HepG2 (cell line): ENCODE results near the gene ITGB7. TPM values are rescaled to one million over a fixed set of nuclear protein-coding genes. Genes with fewer than 3 reads are reported as not detected.
A peak's percentile ranks its signal among the peaks of the same experiment; 100 is the strongest.

Source experiments
- ATAC-seq: fragments of 200-7000 bp; cut with Tn5 transposase; 3 replicates; pipeline ENCODE4 v1.9.1; 2020; ENCODE audit warnings: mild to moderate bottlenecking, moderate library complexity
- BruUV-seq: library from RNA; stranded (reverse); fragments of 400-500 nt; replicated peaks from 2 replicates; lab custom pipeline; 2021; lab: Mats Ljungman, UMichigan
- CTCF ChIA-PET: fragments of 300-600 bp; formaldehyde crosslinking; extraction: SDS; loops from one replicate; lab custom pipeline; 2021; ENCODE audit warnings: low total read pairs, inconsistent platforms, low intra/inter-chr PET ratio; lab: Yijun Ruan, JAX
- POLR2A ChIA-PET: fragments of 350-600 bp; sonication (Branson Sonifier 250); formaldehyde crosslinking; loops from one replicate; lab custom pipeline; 2020; ENCODE audit warnings: antibody characterized with exemption, inconsistent platforms; lab: Yijun Ruan, JAX
- DNase-seq: peaks from one replicate; pipeline ENCODE4 v3.0.0-alpha.2; 2015; ENCODE audit warnings: low spot score
- FAIRE-seq: peaks from 3 replicates; lab custom pipeline; 2011; peaks lifted over from hg19 to GRCh38; lab: Jason Lieb, UNC
- H2AFZ ChIP-seq: one replicate; pipeline ENCODE4 v1.6.1; 2011; ENCODE audit warnings: low read length, inconsistent platforms
- H3K27ac ChIP-seq: fragments of 300-600 bp; 3 replicates; pipeline ENCODE4 v1.8.0; 2011; ENCODE audit warnings: mixed run types, mild to moderate bottlenecking, mixed read lengths, low read length, inconsistent platforms; ENCODE audit not compliant: insufficient read depth; ENCODE audit errors: extremely low read length
- H3K27me3 ChIP-seq, 2 experiments: fragments of 200-600 bp in 1 of 2; 2 replicates in 1 of 2; 3 replicates in 1 of 2; pipeline versions ENCODE4 v1.6.0 to v1.8.0; 2011; ENCODE audit warnings: low read length in 2 of 2, mild to moderate bottlenecking in 2 of 2, moderate library complexity in 2 of 2, inconsistent platforms in 1 of 2; ENCODE audit not compliant: insufficient read depth in 2 of 2, control insufficient read depth in 1 of 2
- H3K36me3 ChIP-seq, 2 experiments: fragments of 200-600 bp in 1 of 2; replicated peaks in 1 of 2; 2 replicates in 1 of 2; 3 replicates in 1 of 2; pipeline versions ENCODE4 v1.5.1 to v1.8.0; 2011; ENCODE audit warnings: low read length in 2 of 2, inconsistent platforms in 1 of 2; ENCODE audit not compliant: insufficient read depth in 2 of 2, control insufficient read depth in 1 of 2
- H3K4me1 ChIP-seq: 2 replicates; pipeline ENCODE4 v1.5.1; 2012; ENCODE audit warnings: low read length, inconsistent platforms; ENCODE audit not compliant: insufficient read depth
- H3K4me2 ChIP-seq: 2 replicates; pipeline ENCODE4 v1.6.0; 2011; ENCODE audit warnings: low read depth, low read length, inconsistent platforms
- H3K4me3 ChIP-seq, 3 experiments: fragments of 200-600 bp in 1 of 3; sonication (generic), shearing (Covaris generic) in 1 of 3; replicated peaks in 1 of 3; 2 replicates each; pipeline ENCODE4 v1.5.1; 2011 to 2016; ENCODE audit warnings: low read length in 3 of 3, inconsistent platforms in 2 of 3, low read depth in 2 of 3, mild to moderate bottlenecking in 2 of 3, control low read depth in 1 of 3, mixed read lengths in 1 of 3; ENCODE audit not compliant: insufficient read depth in 1 of 3
- H3K79me2 ChIP-seq: one replicate; pipeline ENCODE4 v1.6.1; 2011; ENCODE audit warnings: low read length, inconsistent platforms; ENCODE audit not compliant: insufficient read depth
- H3K9ac ChIP-seq: 2 replicates; pipeline ENCODE4 v1.6.0; 2011; ENCODE audit warnings: mild to moderate bottlenecking, low read depth, low read length, inconsistent platforms; ENCODE audit not compliant: insufficient read depth
- H3K9me3 ChIP-seq: 2 replicates; pipeline ENCODE4 v1.5.1; 2012; ENCODE audit warnings: mild to moderate bottlenecking, low read length
- H4K20me1 ChIP-seq: 2 replicates; pipeline ENCODE4 v1.6.0; 2011; ENCODE audit warnings: inconsistent platforms, mild to moderate bottlenecking, low read length, moderate library complexity; ENCODE audit not compliant: insufficient read depth
- ATF2 ChIP-seq: sonication (generic); formaldehyde crosslinking; IDR thresholded peaks from 2 replicates; pipeline ENCODE4 v1.4.0; 2020; ENCODE audit warnings: missing genetic modification reagents
- DMAP1 ChIP-seq: IDR thresholded peaks from 2 replicates; pipeline ENCODE4 v1.6.1; 2016
- NR2F1 ChIP-seq, 2 experiments: fragments of 450-650 bp in 1 of 2; formaldehyde crosslinking in 1 of 2; IDR thresholded peaks; 2 replicates each; pipeline versions ENCODE4 v1.5.0 to v1.6.1; 2016 to 2020; ENCODE audit warnings: mild to moderate bottlenecking in 1 of 2, missing compliant biosample characterization in 1 of 2, missing genetic modification reagents in 1 of 2, moderate library complexity in 1 of 2
- NRL ChIP-seq: sonication (generic); formaldehyde crosslinking; IDR thresholded peaks from 2 replicates; pipeline ENCODE4 v1.5.0; 2020; ENCODE audit warnings: missing genetic modification reagents, mild to moderate bottlenecking, moderate library complexity, borderline replicate concordance
- PAF1 ChIP-seq: IDR thresholded peaks from 2 replicates; pipeline ENCODE4 v1.6.1; 2016; ENCODE audit warnings: missing genetic modification reagents, missing compliant biosample characterization
- ZNF652 ChIP-seq: IDR thresholded peaks from 2 replicates; pipeline ENCODE4 v1.6.1; 2016; ENCODE audit warnings: low read depth, borderline replicate concordance
- ZNF850 ChIP-seq: sonication (generic); formaldehyde crosslinking; conservative IDR thresholded peaks from 2 replicates; pipeline ENCODE4 v1.9.0; 2021; ENCODE audit warnings: mild to moderate bottlenecking, missing genetic modification reagents
- WGBS: methylation state at CpG from one replicate; pipeline ENCODE4 v1.1.6; 2017; ENCODE audit warnings: low lambda C conversion rate; 5-methylcytosine and 5-hydroxymethylcytosine counted together
- in situ Hi-C: cut with HindIII; loops from 2 replicates; pipeline ENCODE4 v1.10.0; 2017; ENCODE audit warnings: low pct_unique_long_range_greater_than_20kb; ENCODE audit not compliant: extremely low pct_ligation_motif_present
- intact Hi-C: fragments of 100-400 bp; cut with micrococcal nuclease; formaldehyde crosslinking; loops from one replicate; pipeline ENCODE4 v1.10.0; 2022; ENCODE audit not compliant: unreplicated experiment
- polyA plus RNA-seq, 8 experiments: library from polyadenylated mRNA; depleted of rRNA in 3 of 8; stranded (reverse) in 7 of 8; unstranded in 1 of 8; fragments of >200 nt; fragmentation: Illumina TruSeq in 4 of 8; extraction: Trizol in 4 of 8; gene quantifications; 2 replicates each; pipeline versions ENCODE4 v1.2.1 to v1.2.3, GENCODE V29; 2011 to 2016; ENCODE audit warnings: low read depth in 4 of 8, missing spikeins in 1 of 8, mixed read lengths in 1 of 8; ENCODE audit not compliant: insufficient read depth in 1 of 8
- total RNA-seq, 5 experiments: library from RNA; depleted of rRNA; stranded (reverse); fragments of >200 nt; fragmentation: Illumina TruSeq; extraction: Trizol; gene quantifications; 2 replicates each; pipeline ENCODE4 v1.2.3, GENCODE V29; 2016; ENCODE audit warnings: low read depth in 1 of 5

ITGB7 gene
- total and polyA plus RNA-seq, 2 of the 13 experiments (the other 11 are each of a cell fraction or from before 2014, with no cell fraction given): 0.16 to 0.18 TPM

- H3K4me2 ChIP-seq: no peak overlapping the region
- TF ChIP-seq NR2F1 (CRISPR knock-in tag; IDR thresholded peaks at IDR 0.05): no peak
- TF ChIP-seq PAF1 (CRISPR knock-in tag): no peak
- no peak for TF ChIP-seq ZNF652 (CRISPR knock-in tag)
- TF ChIP-seq ATF2 (CRISPR knock-in tag): no peak
- TF ChIP-seq ZNF850 (CRISPR knock-in tag): no peak
- in situ Hi-C loops (no loop called here), intact Hi-C loops (no loop called here)
- 21% methylated on average over 2 of the region's 3 CpGs for WGBS
- no peak overlapping the region for H3K9ac ChIP-seq
- no peaks in the 10 kb centered on the region for H3K36me3 ChIP-seq
- H3K9me3 ChIP-seq: no peaks in the 10 kb centered on the region
- H3K27me3 ChIP-seq: peaks cover 14 to 55% of the 10 kb centered on the region in 2 experiments
- no TSS peak for BruUV-seq
- H3K79me2 ChIP-seq: no peaks in the 10 kb centered on the region
- ATAC-seq: no peak
- POLR2A ChIA-PET: no interaction called here
- H2AFZ ChIP-seq: no peak overlapping the region
- CTCF ChIA-PET: no interaction called here
- FAIRE-seq: no peak
- H3K4me1 ChIP-seq: peaks cover 33% of the 10 kb centered on the region
- H4K20me1 ChIP-seq: no peaks in the 10 kb centered on the region
- no peak overlapping the region for H3K4me3 ChIP-seq
- no peak overlapping the region for H3K27ac ChIP-seq
- no peak for DNase-seq
Observed at GRCh38 chr12:53235164-53235563, 28.1 kb upstream of the ITGB7 start.

GRCh38 chr12:53234271-53234914, 27.3 kb upstream of the ITGB7 start:
- TF ChIP-seq DMAP1 (no peak), NRL (CRISPR knock-in tag) (no peak)
- TF ChIP-seq, all 625 proteins: peak for 0
- H3K4me1 ChIP-seq: peaks cover 38% of the 10 kb centered on the region
- FAIRE-seq: no peak
- H3K9ac ChIP-seq: no peak overlapping the region
- in situ Hi-C loops (no loop called here), intact Hi-C loops (no loop called here)
- H3K27ac ChIP-seq: no peak overlapping the region
- no peak for ATAC-seq
- 0% methylated on average over 8 of the region's 12 CpGs for WGBS
- no peak overlapping the region for H2AFZ ChIP-seq
- peaks cover 10 to 54% of the 10 kb centered on the region in 2 experiments for H3K27me3 ChIP-seq
- H3K36me3 ChIP-seq: no peaks in the 10 kb centered on the region
- no peaks in the 10 kb centered on the region for H3K79me2 ChIP-seq
- peak overlapping the region; percentile 40; the same call in 1 of the 2 replicates for H3K4me2 ChIP-seq
- BruUV-seq: no TSS peak
- no peak for DNase-seq
- H4K20me1 ChIP-seq: no peaks in the 10 kb centered on the region
- CTCF ChIA-PET: no interaction called here
- no peak overlapping the region for H3K4me3 ChIP-seq
- POLR2A ChIA-PET: interaction anchor here (0.6 kb wide), 1 partner anchor 523 kb away, joined by 3 read pairs; no protein-coding TSS in a partner anchor
- no peaks in the 10 kb centered on the region for H3K9me3 ChIP-seq
